Measurements from ENCODE around the gene RNASEH1.

- TF ChIP-seq CTCF (IDR thresholded peaks at IDR 0.05; ENCODE audit: low read depth, low read length), result no peak
- no peak for TF ChIP-seq POLR2A (IDR thresholded peaks at IDR 0.05; ENCODE audit: extremely low read depth, insufficient read length)
- TF ChIP-seq MAX (IDR thresholded peaks at IDR 0.05; ENCODE audit: low read depth, low read length), result no peak
These were observed 47.9 kb upstream of the RNASEH1 start for GRCh38 chr2:3606028-3606369.

Measured in NB4 (cell line).